GM10266 (cell line): ENCODE measurements around the gene C3orf18.

Experiments used
- DNase-seq: peaks from one replicate; pipeline ENCODE4 v3.0.0; 2012; ENCODE audit errors: extremely low spot score
- CTCF ChIP-seq: IDR thresholded peaks from 2 replicates; pipeline ENCODE4 v1.5.1; 2012; ENCODE audit warnings: mild to moderate bottlenecking, low read depth; ENCODE audit not compliant: control insufficient read depth, insufficient read depth; ENCODE audit errors: missing control alignments

C3orf18 gene

DNA sequence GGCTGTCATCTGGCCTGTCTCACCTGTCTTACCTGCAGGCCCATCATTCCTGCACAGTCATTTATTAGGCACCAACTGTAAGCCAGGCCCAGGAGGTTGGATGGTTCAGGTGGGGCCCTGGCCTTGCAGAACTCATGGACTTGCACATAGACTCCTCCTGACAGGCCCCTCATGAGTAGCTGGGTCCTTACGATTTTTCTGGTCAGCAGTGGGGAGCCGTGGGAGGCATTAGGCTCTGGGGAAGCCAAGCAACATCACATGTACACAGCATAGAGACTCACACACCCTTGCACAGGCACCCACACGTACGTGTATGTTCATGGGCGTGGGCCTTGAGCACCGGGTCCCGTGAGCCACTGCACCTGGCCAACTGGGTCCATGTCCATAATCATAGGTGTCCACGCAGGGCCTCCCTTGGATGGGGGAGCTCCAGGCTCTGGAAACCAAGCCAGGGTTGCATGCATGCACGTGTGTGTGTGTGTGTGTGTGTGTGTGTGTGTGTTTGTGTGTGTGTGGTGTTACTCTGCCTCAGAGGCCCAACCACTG, 23.7 kb upstream of the C3orf18 start:
- DNase-seq, result no peak
- TF ChIP-seq CTCF, result no peak

DNA sequence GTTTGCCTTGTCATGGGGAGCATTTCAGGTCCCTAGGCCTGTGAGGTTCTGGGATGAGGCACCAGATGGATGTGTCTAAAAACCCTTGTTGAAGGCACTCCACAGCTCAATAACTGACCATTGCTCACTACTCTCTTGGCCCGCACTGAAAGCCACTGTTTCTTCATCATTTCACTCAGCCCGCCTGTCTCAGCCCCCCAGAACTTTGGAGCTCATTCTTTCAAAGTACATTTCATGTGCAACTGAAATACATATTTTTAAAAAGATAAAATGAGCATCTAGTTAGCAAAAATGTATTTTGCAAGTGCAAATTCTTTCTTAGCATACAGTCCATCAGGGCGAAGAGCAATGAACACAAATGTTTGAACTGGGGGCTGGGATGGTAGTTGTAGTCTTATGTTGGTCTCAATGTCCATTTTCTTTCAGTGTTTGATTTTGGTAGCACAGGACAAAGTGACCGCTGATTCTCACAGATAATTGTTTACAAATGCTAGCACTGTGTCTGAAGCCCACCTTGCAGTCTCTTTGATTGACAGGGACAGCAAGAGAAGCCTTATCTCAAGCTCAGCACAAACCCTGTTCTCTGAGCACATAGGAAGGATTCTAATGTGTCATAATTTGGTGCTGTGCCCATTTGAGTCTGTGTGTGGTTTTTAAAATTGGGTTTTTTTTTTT, 21.3 kb upstream of the C3orf18 start:
- TF ChIP-seq CTCF, result no peak
- DNase-seq, result no peak

- no peak for TF ChIP-seq CTCF
- no peak for DNase-seq
Measured at GRCh38 chr3:50587806-50588758, 20.5 kb upstream of the C3orf18 start.

GRCh38 chr3:50587373-50587772, 19.8 kb upstream of the C3orf18 start:
- no peak for TF ChIP-seq CTCF
- DNase-seq, result no peak

DNA sequence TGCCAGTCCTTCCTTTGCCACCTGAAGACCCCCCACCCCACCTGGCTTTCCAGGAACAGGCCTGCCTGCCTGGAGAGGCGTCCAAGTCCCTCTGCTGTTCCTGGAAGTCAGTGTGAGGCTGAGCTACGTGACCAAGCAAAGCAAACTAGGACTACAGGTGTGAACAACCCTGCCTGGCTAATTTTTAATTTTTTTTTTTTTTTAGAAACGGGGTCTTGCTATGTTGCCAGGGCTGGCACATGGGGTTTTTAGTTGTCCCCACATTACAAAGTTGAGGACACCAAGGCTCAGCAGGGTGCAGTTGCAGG, 19.2 kb upstream of the C3orf18 start:
- no peak for TF ChIP-seq CTCF
- DNase-seq, result no peak

DNA sequence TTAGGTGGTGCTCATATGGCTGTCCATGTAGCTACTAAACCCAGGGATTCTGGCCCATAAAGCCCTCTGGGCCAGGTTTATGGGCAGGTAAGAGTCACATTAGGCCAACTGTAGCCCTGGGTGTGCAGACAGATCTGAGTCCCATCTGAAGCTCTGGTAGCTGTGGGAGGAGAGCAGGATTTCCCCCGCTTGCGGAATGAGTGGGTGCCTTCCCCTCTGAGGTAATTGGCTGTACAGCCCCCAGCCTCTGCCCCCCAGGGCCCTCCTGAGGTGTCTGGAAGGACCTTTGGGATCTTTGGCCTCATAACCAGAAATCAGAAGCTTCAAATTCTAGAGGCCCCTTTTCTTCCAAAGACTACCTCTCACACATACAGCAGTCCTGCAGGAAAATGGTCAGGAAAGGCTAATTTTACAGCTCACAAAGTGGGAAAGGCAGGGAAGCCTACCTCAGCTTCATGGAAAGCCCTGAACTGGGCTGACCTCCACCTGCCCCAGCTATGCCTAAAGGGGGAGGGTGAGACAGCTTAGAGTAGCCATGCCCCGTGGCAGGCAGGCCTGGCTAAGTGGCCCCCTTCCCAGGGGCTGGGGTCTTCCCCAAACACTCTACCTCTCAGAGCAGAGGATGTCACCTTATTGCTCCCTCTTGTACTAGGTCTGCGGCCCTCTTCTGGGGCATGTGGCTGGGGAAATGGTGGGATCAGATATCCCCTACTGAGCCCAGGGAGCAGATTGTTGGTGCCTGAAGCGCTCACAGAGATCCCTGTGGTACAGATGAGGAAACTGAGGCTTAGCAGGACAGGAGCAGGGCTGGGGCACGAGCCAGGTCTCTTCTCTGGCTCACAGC, 18.6 kb upstream of the C3orf18 start:
- no peak for DNase-seq
- no peak for TF ChIP-seq CTCF
